H1 (cell line): ENCODE results near the gene COPG1.

ENCODE experiments used
- CBX5 ChIP-seq: fragments of 300-800, 300-1000 bp; sonication (generic); IDR thresholded peaks from 2 replicates; pipeline ENCODE4 v1.7.1; 2016; ENCODE audit warnings: antibody characterized with exemption, low read length, low read depth
- CEBPB ChIP-seq: IDR thresholded peaks from 2 replicates; pipeline ENCODE4 v1.6.1; 2012; ENCODE audit warnings: low read depth, low read length
- CHD1 ChIP-seq: IDR thresholded peaks from 2 replicates; pipeline ENCODE4 v1.6.1; 2012; ENCODE audit warnings: low read depth, low read length, improper control_type of control experiment
- FOSL1 ChIP-seq: IDR thresholded peaks from 2 replicates; pipeline ENCODE4 v1.6.1; 2011; ENCODE audit warnings: mild to moderate bottlenecking, low read depth, low read length, moderate library complexity; ENCODE audit not compliant: insufficient read depth
- GABPA ChIP-seq: IDR thresholded peaks from 2 replicates; pipeline ENCODE4 v1.6.1; 2011; ENCODE audit warnings: mild to moderate bottlenecking, low read length, moderate library complexity, borderline replicate concordance; ENCODE audit not compliant: insufficient read depth
- NANOG ChIP-seq: IDR thresholded peaks from 2 replicates; pipeline ENCODE4 v1.6.1; 2011; ENCODE audit warnings: low read length, low read depth, mild to moderate bottlenecking, inconsistent platforms; ENCODE audit not compliant: insufficient read depth, poor library complexity, severe bottlenecking
- PHF8 ChIP-seq: fragments of 200-600 bp; sonication (generic); conservative IDR thresholded peaks from 2 replicates; pipeline ENCODE4 v1.7.1; 2012; ENCODE audit warnings: low read depth, mild to moderate bottlenecking, inconsistent platforms, low read length, moderate library complexity
- POLR2A ChIP-seq, 2 experiments: IDR thresholded peaks; 1 replicate in 1 of 2; 2 replicates in 1 of 2; pipeline ENCODE4 v1.6.1; 2011; ENCODE audit warnings: low read depth in 2 of 2, low read length in 2 of 2, mild to moderate bottlenecking in 2 of 2; ENCODE audit errors: control extremely low read depth in 1 of 2
- POLR2AphosphoS5 ChIP-seq: IDR thresholded peaks from 2 replicates; pipeline ENCODE4 v1.6.1; 2011; ENCODE audit warnings: low read depth, low read length
- TAF1 ChIP-seq: IDR thresholded peaks from 2 replicates; pipeline ENCODE4 v1.6.1; 2011; ENCODE audit warnings: mild to moderate bottlenecking, low read depth, low read length
- YY1 ChIP-seq: IDR thresholded peaks from 2 replicates; pipeline ENCODE4 v1.6.1; 2011; ENCODE audit warnings: low read depth, mild to moderate bottlenecking, low read length
- TF ChIP-seq, protein P1 (sequence below), 3 experiments: IDR thresholded peaks; 1 replicate in 2 of 3; 2 replicates in 1 of 3; pipeline versions ENCODE4 v1.5.1 to v1.6.1; 2011; ENCODE audit warnings: low read length in 3 of 3, mild to moderate bottlenecking in 3 of 3, inconsistent platforms in 2 of 3, low read depth in 1 of 3, moderate library complexity in 1 of 3; ENCODE audit not compliant: insufficient read depth in 1 of 3; ENCODE audit errors: control extremely low read depth in 1 of 3
- TF ChIP-seq, protein P2 (sequence below): IDR thresholded peaks from 2 replicates; pipeline ENCODE4 v1.6.1; 2012; ENCODE audit warnings: low read length, inconsistent platforms
- TF ChIP-seq, protein P3 (sequence below): IDR thresholded peaks from 2 replicates; pipeline ENCODE4 v1.6.1; 2012; ENCODE audit warnings: inconsistent platforms

DNA sequence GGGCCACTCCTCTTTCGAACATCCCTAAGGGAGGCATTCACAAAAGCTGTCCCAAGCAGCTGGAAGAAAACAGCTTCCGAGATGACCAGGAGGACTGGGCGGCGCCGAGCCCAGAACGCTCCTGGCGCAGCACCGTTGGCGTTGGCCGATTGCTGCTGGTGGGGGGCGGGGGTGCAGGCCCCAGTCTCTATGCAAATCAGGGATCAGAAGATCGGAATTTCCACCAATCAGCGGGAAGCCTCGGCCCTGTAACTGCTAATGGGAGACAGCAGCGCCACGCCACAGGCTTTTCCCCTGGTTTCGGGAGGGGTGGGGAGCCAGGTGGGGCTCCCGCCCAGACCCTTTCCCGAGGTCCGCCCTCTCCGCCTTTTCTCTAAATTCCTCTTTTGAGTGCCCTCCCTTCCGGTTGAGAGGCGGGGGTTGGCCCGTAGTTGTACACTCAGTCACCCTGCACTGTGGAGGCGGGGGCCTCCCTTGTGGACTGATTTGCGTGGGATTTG is 56.2 kb downstream of the COPG1 start:
- TF ChIP-seq, protein P1, sequence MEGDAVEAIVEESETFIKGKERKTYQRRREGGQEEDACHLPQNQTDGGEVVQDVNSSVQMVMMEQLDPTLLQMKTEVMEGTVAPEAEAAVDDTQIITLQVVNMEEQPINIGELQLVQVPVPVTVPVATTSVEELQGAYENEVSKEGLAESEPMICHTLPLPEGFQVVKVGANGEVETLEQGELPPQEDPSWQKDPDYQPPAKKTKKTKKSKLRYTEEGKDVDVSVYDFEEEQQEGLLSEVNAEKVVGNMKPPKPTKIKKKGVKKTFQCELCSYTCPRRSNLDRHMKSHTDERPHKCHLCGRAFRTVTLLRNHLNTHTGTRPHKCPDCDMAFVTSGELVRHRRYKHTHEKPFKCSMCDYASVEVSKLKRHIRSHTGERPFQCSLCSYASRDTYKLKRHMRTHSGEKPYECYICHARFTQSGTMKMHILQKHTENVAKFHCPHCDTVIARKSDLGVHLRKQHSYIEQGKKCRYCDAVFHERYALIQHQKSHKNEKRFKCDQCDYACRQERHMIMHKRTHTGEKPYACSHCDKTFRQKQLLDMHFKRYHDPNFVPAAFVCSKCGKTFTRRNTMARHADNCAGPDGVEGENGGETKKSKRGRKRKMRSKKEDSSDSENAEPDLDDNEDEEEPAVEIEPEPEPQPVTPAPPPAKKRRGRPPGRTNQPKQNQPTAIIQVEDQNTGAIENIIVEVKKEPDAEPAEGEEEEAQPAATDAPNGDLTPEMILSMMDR (IDR thresholded peaks at IDR 0.05; ENCODE audit: control extremely low read depth in 1 of 3, insufficient read depth in 1 of 3, low read depth in 1 of 3, low read length in 3 of 3): no peak
- TF ChIP-seq CEBPB (0 out of 2 replicates have a peak, but pooled peaks have one; percentile 9), POLR2A (IDR thresholded peaks at IDR 0.05; ENCODE audit: control extremely low read depth in 1 of 2, low read depth in 2 of 2, low read length in 2 of 2) (peak; percentile 63 to 78), GABPA (no peak), FOSL1 (no peak), YY1 (peak; percentile 69; the same call in 1 of the 2 replicates), PHF8 (no peak), CBX5 (no peak), NANOG (peak; percentile 74), CHD1 (no peak), POLR2AphosphoS5 (peak; percentile 78; the same call in 1 of the 2 replicates), TAF1 (peak; percentile 76; the same call in 1 of the 2 replicates)
- TF ChIP-seq, protein P2, sequence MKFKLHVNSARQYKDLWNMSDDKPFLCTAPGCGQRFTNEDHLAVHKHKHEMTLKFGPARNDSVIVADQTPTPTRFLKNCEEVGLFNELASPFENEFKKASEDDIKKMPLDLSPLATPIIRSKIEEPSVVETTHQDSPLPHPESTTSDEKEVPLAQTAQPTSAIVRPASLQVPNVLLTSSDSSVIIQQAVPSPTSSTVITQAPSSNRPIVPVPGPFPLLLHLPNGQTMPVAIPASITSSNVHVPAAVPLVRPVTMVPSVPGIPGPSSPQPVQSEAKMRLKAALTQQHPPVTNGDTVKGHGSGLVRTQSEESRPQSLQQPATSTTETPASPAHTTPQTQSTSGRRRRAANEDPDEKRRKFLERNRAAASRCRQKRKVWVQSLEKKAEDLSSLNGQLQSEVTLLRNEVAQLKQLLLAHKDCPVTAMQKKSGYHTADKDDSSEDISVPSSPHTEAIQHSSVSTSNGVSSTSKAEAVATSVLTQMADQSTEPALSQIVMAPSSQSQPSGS: 0 out of 2 replicates have a peak, but pooled peaks have one; percentile 12
- TF ChIP-seq, protein P3, sequence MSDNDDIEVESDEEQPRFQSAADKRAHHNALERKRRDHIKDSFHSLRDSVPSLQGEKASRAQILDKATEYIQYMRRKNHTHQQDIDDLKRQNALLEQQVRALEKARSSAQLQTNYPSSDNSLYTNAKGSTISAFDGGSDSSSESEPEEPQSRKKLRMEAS: peak; percentile 46; the same call in 1 of the 2 replicates
